GOT3 (cell line): ENCODE measurements around the gene DOCK11.

Experiments
- DNase-seq: peaks from one replicate; lab custom pipeline; 2025; ENCODE audit warnings: mixed read lengths; lab: John Stamatoyannopoulos, UW

The DOCK11 gene

DNA sequence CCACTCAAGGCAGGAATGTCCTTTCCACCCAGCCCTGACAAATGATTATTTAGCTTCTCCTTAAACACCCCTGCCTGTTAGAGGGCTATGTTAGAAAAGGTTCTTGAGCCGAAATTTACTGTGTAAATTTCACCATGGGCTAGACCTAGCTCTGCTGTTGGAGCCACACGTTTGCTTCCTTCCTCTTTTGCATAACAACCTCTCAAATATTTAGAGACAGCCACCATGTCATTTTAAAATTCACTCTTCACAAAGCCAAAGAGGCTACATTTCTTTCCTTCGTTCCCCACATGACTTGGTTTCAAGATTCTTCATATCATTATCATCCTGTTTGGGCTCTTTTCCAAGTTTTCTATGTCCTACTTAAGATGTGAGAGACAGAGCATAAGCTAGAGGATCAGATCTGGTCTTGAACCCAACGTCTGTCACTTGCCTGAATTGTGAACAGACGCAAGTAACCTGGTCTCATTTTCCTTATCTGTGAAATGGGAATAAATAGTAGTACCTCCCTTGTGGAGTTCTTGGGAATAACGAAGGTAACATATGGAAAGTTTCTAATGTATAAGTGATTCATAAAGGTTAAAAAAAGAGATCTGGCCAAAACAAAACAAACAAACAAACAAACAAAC, 6.7 kb downstream of the DOCK11 start:
- no peak for DNase-seq

DNA sequence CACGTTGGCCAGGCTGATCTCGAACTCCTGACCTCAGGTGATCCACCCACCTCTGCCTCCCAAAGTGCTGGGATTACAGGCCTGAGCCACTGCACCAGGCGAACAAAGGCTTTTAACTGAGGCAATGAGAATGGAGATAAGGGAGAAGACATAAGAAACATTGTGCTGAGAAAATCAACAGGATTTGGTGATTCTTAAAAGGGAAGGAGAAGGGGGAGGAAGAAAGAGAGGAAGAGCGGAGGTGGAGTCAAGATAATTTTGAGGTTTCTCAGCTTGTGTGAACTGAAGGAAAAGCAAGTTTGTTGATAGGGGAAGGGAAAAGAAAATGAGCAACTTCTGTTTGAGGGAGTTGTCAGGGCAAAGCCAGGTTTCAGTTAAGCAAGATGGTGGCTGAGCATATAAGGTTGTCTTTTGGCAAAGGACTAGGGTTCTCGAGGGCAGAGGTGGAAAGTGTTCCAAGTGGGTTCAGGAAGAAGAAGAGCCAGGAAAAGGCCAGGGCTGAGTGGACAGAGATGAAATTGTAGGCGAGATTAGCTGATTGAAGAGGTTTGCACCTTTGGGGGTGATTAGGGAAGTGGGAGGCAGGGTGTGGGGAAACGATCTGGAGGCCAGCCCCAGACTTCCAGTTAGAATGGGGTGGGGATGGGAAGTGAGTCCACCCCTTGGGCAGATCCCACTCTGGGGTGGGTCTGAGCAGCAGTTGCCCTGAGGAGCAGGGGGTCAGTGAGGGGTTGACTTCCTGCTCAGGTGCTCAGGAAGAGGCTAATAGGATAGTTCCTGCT, 7.8 kb downstream of the DOCK11 start:
- no peak for DNase-seq

DNA sequence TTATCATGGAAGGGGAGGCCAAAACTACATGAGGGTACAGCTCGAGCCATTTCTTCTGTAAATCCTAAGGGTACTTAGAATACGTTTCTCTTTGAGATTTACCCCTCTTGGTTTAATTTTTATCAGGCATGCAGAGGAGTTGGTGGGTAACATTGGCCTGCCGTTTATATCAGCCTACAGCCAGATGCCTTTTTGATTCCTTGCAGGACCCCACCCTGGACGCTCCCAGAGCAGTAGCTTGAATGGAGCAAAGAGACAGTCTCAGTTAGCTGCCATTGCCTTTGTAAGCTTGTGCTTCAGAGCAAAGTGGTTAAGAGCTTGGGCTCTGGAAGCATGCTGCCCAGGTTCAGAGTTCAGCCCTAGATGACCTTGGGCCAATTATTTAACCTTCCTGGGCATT, 9.0 kb downstream of the DOCK11 start:
- no peak for DNase-seq

DNA sequence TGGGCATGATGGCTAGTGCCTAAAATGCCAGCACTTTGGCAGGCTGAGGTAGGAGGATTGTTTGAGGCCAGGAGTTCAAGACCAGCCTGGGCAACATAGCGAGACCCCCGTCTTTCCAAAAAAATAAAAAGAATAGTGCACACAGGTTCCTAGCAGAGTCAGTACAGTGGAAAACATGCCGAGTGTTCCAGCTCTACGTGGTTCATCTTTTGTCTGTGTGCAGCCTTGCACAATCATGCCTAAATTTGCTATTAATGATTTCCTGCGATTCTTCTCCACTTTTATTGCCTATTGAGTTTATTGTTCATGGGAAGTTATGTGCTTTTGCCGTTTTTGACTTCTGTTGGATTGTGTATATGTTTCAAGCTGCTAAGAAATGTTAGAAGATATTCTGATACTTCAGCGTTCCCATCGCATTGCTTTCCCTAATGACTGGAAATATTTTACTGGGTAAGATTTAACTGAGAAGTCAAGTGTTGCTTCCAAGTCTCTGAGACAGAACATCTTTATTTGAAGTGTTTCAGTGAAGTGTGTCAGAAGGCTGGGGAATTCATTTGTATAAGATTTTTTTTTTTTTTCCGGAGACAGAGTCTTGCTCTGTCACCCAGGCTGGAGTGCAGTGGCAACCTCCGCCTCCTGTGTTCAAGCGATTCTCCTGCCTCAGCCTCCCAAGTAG, 11.3 kb downstream of the DOCK11 start:
- DNase-seq, result no peak

DNA sequence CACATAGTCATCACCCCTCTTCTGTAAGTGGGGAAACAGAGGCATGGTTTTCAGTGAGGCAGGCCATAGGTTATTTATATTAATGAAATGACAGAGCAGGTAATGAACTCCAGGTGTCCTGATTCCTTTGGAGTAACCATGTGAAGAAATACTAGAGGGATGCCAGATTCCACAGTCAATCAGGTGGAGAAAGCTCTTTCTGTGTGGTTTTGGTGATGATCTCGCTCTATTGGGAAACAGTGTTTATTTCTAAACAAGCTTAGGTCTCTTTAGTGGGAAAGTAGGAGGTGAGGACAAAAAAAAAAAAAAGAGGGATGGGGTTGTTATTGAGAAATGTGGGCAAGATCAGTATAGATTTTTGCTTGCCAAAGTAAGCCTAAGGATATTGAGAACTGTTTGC, 12.2 kb downstream of the DOCK11 start:
- no peak for DNase-seq

DNA sequence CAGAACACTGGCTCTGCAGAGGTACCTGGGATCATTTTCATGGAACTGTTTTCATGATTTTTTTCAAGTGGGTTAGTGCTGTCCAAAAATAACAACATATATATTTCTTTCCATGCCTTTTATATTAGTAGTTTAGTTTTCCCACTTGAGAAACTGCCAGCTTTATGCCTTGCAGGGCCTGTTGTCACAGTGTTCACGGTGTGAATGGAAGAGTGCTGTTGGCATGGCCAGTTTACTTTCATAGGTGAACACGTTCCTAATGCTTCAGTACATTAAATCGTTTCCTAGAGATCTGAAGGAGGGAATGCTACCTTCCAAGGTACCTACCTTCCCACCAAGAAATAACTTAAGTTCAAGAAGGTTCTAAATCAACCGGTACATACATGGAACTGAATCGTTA, 12.6 kb downstream of the DOCK11 start:
- no peak for DNase-seq

DNA sequence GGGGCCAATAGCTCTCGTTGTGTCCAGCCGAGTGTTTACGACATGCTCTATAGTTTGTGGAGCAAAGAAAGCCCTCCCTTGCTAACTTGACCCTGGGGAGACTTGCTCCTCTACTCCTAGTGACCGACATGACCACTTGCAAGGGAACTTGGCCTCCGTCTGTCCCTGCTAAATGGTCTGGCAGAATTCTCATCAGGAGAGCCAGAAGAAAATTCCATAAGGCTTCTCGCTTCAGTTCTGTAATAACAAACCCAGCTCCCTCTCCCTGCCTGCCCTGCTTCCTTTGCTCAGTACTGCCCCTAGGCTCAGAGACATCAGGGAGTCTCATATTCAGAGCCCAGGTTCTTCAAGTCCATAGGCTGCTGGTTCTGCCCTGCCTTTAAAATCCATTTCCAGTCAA, 13.0 kb downstream of the DOCK11 start:
- DNase-seq, result no peak

DNA sequence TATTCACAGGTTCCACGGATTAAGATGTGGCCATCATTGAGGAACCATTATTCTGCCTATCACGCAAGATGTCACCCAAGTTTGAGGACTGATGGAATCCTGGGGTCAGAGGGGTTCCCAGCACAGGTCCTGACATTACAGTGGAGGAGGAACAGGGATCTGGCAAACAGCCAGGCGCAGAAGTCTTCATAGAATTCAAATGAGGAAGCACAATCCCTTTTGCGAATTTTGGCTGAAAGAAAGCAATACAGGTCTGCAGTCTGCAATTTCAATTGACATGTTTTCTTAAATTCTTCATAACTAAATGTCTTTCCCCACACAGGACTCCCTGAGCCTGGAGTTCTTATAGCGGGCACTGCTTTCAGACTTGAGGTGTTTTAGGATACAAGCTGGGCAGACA, 14.5 kb downstream of the DOCK11 start:
- DNase-seq, result no peak

DNA sequence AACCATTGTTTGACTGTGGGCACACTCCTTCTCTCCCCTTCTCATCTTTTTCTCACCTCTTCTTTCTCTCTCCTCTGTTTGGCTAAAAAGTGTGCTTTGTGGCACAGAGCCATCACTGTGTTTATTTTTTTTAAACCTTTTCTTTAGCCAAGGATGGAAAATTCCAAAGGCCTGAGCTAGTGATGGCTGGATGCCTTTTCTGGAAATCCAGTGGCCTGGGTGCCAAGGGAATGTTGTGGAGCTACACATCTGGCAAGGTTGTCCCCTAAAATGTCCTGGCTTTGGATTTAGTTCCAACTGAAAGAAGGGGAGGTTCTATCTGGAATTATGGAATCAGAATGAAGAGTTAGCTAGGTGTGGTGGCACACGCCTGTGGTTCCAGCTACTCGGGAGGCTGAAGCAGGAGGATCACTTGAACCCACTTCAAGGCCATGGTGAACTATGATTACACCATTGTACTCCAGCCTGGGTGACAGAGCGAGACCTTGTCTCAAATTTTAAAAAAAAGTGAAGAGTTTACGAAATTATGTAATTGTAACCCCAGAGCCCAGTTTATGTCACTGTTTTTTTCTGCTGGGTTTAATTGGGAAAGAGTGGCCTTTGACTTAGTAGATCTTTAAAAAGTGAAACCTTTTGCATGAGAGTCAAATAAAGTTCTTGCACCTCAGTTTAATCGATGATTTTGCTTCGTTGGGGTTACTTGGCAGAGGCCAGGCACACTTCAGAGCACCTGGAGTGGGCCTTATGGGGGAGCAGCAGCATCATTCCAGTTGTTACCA, 17.7 kb downstream of the DOCK11 start:
- DNase-seq, result no peak

DNA sequence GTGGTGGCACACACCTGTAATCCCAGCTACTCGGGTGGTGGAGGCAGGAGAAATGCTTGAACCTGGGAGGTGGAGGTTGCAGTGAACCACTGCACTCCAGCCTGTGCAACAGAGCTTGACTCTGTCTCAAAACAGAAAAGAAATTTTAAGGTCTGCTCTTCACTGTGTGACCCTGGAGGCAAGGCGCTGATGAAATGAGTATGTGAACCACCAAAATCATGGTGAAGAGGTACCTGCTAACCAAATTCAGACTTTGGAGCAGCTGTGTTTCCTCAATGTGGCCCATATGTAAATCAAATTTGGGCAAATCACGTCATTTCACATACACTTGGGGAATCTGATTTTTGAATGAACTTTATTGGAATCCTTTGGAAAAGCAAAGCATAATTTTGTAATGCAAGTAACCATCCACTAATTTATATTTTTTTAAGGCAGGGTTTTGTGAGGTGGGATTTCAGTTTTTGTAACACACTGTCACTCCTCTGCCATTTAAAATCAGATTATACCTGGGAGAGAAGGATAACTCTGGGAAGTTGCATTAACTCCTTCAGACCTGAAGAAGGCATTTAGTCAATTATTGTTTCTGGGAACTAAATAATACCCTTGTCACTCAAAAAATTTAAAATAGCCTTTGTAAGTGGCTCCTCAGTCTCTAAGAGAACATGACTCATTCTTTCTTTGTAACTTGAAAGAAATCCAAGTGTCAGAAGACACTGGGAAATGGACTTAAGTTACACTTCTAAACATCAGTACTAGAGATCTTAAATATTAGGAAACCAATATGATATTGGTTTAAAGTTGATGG, 24.0 kb downstream of the DOCK11 start:
- no peak for DNase-seq

DNA sequence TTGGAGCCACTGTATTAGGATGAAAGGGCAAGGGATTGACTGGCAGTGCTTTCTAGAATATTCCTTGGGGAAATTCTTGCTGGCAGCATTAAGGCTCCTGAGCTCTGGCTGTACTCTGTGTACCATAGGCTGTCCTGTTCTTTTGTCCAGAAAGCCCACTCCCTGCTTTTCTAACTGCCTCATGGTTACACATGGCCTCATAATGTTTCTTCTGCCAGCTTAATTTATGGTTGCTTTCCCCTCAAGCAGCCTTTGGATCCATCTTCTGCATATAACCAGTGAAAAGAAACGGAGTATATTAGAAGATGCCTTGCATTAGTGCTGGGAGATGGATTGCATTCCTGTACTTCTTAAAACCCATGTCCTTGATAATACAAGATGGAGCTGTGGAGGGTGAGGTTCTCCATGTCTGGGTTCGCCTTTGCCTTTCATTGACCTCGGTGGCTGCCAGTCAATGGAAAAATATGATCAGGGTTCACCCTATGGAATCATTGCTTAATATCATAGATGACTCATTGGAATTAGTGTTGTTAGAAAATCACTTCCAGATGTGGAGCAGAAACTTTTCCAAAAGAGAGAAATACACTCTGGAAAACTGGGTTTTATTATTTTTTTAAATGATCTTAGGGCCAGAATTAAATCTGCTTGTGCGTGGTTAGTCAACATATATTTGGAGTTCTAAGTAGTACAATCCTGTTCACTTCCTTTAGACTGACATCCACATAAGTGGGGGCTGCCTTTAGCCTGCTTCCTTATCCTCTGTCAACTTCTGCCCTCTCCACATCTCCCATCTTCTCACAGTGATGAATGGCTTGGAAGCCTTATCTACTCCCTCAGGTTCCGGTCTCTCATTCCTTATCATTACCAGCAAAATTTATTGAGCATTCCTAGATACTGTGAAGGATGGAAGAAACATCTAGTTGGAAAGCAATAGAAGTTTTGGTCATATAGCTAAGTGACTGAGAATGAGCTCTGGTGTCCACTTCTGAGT, 24.9 kb downstream of the DOCK11 start:
- no peak for DNase-seq

DNA sequence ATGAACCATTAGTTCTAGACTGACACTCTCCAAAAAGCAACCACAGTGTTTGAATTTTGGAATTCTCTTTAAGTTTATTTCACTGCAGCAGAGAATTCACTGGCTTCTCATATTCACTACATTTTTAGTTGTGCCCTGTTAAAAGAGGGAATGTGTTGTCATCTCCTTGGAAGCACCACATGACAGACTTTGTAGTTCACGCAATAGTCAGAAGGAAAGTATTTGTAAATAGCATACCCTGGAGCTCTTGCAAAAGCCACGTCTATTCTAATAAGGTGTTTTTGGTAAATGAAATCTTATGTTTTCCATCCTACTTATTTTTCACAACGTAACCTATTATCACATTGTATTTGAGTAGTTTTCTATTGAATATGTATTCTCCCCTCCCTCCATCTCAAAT, 25.8 kb downstream of the DOCK11 start:
- no peak for DNase-seq

DNA sequence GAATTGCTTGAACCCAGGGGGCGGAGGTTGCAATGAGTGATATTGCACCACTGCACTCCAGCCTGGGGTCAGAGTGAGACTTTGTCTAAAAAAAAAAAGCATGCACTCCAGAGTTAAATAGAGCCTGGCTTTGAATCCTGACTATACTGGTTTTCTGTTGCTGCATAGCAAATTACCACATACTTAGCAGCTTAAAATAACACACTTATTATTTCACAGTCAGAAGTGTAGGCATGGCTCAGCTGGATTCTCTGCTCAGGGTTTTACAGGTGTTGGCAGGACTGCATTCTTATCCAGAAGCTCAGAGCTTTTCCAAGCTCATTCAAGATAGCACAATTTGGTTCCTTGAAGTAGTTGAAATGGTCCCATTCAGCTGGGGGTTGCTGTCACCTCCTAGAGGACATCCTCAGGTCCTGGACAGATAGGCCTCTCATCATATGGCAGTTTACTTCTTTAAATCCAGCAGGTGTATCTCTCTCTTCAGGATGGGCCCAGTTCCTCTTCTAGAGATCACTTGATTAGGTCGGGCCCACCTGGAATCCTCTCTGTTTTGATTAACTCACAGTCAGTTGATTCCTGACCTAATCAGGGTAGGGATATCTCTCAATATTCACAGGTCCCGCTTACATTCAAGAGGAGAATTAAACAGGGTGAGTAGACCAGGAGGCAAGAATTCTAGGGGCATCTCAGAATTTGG, 26.8 kb downstream of the DOCK11 start:
- DNase-seq, result no peak

DNA sequence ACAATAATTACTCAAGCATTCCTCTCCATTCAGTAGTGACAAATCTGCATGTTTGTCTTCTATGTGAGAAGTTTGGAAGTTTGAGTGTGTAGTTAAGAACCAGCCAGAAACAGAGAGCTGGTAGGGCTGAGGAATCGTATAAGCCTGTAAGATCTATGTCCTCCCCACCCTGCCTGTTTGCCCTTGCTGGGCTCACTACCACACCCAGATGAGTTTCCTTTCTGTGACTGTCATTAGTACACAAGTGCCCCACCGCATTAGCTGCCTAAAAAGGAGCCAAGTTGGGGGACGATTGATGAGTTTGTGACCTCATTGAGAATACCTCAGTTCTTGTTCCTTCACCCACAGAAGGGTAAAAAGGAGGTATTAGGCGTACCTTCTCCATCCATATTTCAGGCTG, 28.3 kb downstream of the DOCK11 start:
- DNase-seq, result no peak

DNA sequence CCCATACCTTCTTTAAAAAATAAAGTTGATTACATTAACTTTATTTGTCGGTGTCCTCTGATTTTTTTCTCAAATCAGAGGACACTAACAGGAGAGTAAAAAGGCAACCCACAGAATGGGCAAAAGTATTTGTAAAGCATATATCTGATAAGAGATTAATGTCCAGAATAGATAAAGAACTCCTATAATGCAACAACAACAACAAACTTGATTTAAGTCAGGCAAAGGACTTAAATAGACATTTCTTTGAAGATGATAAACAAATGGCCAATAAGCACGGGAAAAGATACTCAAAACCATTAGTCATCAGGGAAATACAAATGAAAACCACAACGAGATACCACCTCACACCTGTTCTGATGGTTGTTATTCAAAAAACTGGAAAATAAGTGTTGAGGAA, 28.7 kb downstream of the DOCK11 start:
- DNase-seq, result no peak

DNA sequence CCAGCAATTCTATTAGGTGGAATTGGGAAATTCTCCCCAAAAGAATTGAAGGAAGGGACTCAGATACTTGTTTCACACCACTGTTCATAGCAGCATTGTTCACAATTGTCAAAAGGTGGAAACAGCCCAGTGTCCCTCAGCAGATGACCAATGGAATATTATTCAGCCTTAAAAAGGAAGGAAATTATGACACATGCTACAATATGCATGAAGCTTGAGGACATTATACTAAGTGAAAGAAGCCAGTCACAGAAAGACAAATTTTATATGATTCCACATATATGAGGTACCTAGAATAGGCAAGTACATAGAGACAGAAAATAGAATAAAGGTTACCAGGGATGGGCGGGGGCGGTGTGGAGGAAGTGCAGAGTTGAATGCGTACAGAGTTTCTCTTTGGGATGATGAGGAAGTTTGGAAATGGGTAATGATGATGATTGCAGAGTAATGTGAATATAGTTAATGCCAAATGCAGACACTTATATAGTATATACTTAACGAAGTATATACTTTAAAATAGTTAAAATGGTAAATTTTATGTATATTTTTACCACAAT, 29.6 kb downstream of the DOCK11 start:
- no peak for DNase-seq

DNA sequence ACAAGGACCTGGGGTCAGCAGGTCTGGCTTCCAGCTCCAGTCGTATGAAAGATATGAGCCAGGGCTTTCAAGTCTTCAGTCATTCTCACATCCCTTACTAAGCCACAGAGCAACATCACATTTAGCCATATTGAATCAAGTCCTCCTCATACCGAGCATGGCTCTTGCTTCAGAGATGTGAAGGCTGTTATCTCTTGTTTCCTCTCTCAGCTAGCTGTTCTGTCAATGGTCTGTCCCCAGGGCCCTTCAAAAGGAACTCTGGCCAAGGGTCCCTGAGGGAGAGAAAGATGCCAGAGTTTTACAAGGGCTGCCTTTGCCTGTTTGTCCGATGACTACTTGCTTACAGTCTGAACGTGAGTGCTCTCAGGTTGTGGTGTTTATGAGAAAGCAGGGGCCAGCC, 30.5 kb downstream of the DOCK11 start:
- no peak for DNase-seq

DNA sequence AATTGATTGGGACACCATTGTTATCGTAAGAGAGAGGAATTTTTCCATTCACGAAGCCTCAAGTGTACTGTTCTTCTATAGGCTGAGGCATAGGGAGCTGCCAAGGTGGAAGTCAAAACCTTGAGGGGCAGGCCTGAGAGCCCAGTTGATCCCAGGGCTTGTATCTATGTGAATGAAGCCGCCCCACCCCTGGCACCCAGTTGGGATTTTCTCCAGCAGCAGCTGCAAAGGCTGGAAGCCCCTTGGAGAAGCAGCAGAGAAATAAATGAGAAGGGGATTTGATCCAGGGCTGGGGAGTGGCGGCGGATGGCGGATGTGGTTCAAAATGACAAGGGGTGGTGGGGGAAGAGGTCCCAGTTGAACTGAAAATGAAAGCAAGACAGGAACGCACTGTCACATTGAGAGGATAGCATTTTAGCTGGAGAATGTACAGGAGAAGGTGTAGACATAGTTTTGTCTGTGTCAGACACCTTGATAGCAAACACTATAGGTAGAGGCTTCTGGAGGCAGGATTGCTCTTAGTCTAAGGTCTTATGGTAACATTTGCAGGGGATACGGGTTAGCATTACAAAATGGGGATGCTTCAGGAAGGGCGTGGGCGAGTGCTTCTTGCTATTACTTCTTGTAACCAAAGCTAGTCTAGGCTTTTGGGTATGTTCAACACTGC, 32.6 kb downstream of the DOCK11 start:
- DNase-seq, result no peak
